ENCODE data around the gene PARD3. TPM values are rescaled to one million over a fixed set of nuclear protein-coding genes. Genes with fewer than 3 reads are reported as not detected.

The PARD3 gene
- total RNA-seq, 2 donors from 2014 or later: 32.0 to 61.9 TPM

- Histone ChIP-seq H3K36me3 (no peaks in the 10 kb centered on the region), H3K27me3 (replicated peaks; ENCODE audit: insufficient read depth) (no peaks in the 10 kb centered on the region), H3K4me3 (no peak overlapping the region), H3K9me3 (no peaks in the 10 kb centered on the region), H3K27ac (no peak overlapping the region), H3K4me1 (replicated peaks) (no peaks in the 10 kb centered on the region)
- no peak for TF ChIP-seq CTCF (IDR thresholded peaks at IDR 0.05)
- TF ChIP-seq POLR2A (IDR thresholded peaks at IDR 0.05): no peak
- DNase-seq (ENCODE audit: low spot score): no peak
- 91% methylated on average over 5 of the region's 5 CpGs for WGBS
- intact Hi-C loops (cut with DNase I): no loop called here
Observed at GRCh38 chr10:34475786-34476185, 339.3 kb downstream of the PARD3 start.

GRCh38 chr10:34475274-34475646, 339.8 kb downstream of the PARD3 start:
- Histone ChIP-seq H3K4me1 (replicated peaks) (no peaks in the 10 kb centered on the region), H3K4me3 (no peak overlapping the region), H3K9me3 (no peaks in the 10 kb centered on the region), H3K27me3 (replicated peaks; ENCODE audit: insufficient read depth) (no peaks in the 10 kb centered on the region), H3K36me3 (no peaks in the 10 kb centered on the region), H3K27ac (no peak overlapping the region)
- TF ChIP-seq POLR2AphosphoS5 (IDR thresholded peaks at IDR 0.05): no peak
- TF ChIP-seq POLR2A (IDR thresholded peaks at IDR 0.05): no peak
- no peak for TF ChIP-seq CTCF (IDR thresholded peaks at IDR 0.05)
- intact Hi-C loops (cut with DNase I): no loop called here
- DNase-seq (ENCODE audit: low spot score): no peak
- 53% methylated on average over 2 of the region's 2 CpGs for WGBS

- intact Hi-C loops (cut with DNase I): no loop called here
- Histone ChIP-seq H3K9me3 (no peaks in the 10 kb centered on the region), H3K36me3 (no peaks in the 10 kb centered on the region), H3K4me3 (no peak overlapping the region), H3K27me3 (replicated peaks; ENCODE audit: insufficient read depth) (no peaks in the 10 kb centered on the region), H3K27ac (no peak overlapping the region), H3K4me1 (replicated peaks) (peaks cover 5% of the 10 kb centered on the region)
- DNase-seq (ENCODE audit: low spot score): no peak
- no peak for TF ChIP-seq POLR2AphosphoS5 (IDR thresholded peaks at IDR 0.05)
- TF ChIP-seq CTCF (IDR thresholded peaks at IDR 0.05): no peak
- TF ChIP-seq POLR2A (IDR thresholded peaks at IDR 0.05): no peak
- WGBS: 92% methylated on average over 5 of the region's 5 CpGs
Observed at GRCh38 chr10:34474555-34475273, 340.4 kb downstream of the PARD3 start.

GRCh38 chr10:34474009-34474376, 341.1 kb downstream of the PARD3 start:
- WGBS: 84% methylated on average over 2 of the region's 2 CpGs
- intact Hi-C loops (cut with DNase I): no loop called here
- no peak overlapping the region for H3K4me3 ChIP-seq

More at GRCh38 chr10:34474009-34474376, 341.1 kb downstream of the PARD3 start:
- no peak for TF ChIP-seq POLR2A (IDR thresholded peaks at IDR 0.05)
- TF ChIP-seq CTCF (IDR thresholded peaks at IDR 0.05): no peak
- no peak for TF ChIP-seq POLR2AphosphoS5 (IDR thresholded peaks at IDR 0.05)
- no peaks in the 10 kb centered on the region for H3K9me3 ChIP-seq
- H3K4me1 ChIP-seq (replicated peaks): peaks cover 6% of the 10 kb centered on the region
- no peaks in the 10 kb centered on the region for H3K36me3 ChIP-seq
- H3K27me3 ChIP-seq (replicated peaks; ENCODE audit: insufficient read depth): no peaks in the 10 kb centered on the region
- no peak for DNase-seq (ENCODE audit: low spot score)
- H3K27ac ChIP-seq: no peak overlapping the region
